Activated effector memory CD4-positive, alpha-beta T cell treated with Interleukin-2 at 50 U/mL for 16 hours (primary cell): ENCODE results near the gene UNC5B.

Experiments used
- DNase-seq: peaks from one replicate; pipeline ENCODE4 v3.0.0-alpha.2; 2020

Gene UNC5B

GRCh38 chr10:71255808-71256660 lies 43.7 kb downstream of the UNC5B start:
- no peak for DNase-seq

DNA sequence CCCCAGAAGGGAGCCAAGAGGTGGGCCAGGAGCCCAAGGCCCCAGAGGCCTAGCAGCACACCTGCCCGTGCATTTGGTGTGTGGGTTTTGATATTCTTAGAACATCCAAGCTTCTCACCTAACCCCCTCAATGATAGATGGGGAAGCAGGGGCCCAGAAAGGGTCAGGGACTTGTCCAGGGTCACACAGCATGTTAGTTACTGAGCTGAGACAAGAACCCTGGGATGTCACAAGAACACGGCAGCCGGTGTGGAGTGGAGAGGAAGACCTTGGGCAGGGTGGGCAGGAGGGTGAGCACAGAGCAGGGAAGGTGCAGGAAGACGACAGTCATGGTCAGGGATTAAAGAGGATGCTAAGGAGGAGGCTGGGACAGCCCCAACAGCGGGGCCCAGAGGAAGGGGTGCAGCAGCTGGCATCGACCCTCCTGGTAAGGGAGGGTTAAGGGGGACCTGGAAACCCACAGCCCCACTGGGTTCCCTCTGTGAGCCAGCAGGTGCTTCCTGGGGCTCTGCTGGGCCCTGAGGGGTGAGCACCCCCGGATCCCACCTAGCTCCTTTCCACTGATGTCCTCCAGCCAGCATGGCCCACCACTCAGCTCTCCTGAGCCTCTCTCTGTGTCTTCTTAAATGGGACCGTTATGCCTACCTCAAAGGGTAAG lies 44.4 kb downstream of the UNC5B start:
- no peak for DNase-seq

- DNase-seq, result no peak
These were observed 45.1 kb downstream of the UNC5B start for GRCh38 chr10:71257319-71257997.

- no peak for DNase-seq
These were observed 45.7 kb downstream of the UNC5B start for GRCh38 chr10:71258046-71258445.

GRCh38 chr10:71258446-71259145 lies 46.2 kb downstream of the UNC5B start:
- no peak for DNase-seq

DNA sequence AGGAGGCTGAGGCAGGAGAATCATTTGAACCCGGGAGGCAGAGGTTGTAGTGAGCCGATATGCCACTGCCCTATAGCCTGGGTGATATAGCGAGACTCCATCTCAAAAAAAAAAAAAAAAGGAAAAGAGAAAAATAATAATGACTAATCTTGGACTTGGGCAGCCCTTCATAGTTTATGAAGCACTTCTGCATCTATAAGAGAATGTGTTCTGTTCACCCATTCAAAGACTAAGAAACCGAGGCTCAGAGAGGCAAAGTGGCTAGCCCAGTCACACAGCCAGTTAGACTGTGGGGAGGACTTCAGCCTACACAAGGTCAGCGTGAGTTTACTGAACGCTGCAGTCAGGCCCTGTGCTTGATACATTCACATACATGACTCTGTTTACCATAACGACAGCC lies 46.9 kb downstream of the UNC5B start:
- DNase-seq, result no peak

DNA sequence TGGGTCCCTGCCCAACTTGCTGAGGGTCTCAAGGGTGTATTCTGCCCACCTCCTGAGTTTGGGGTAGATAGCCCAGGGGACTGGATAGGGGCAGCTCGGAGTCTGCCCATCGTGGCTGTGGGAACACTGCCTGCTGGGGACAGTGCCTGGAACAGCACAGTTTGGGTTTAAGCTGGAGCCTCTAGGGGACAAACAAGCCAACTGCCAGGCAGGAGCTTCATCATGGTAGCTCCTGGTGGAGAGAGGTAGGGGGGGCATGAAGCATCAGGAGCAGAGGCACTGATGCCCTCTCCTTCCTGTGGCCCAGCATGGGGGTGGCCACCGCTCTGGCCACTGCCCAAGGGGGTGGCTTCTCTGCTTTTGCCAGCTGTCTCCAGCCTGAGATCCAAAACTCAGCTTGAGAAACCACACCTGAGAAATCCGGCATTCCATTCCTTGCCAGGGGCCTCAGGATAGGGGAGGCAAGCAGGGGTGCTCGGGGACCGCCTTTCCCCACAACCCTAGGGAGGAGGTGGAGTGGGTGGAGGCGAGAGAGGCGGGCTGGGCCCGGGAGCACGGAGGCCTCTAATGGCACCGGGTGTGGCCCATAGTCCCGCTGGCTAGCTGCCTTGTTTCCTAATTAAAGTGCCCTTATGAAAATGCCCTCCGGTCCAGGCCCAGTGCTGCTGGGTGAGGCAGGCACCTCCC lies 47.6 kb downstream of the UNC5B start:
- DNase-seq, result no peak

DNA sequence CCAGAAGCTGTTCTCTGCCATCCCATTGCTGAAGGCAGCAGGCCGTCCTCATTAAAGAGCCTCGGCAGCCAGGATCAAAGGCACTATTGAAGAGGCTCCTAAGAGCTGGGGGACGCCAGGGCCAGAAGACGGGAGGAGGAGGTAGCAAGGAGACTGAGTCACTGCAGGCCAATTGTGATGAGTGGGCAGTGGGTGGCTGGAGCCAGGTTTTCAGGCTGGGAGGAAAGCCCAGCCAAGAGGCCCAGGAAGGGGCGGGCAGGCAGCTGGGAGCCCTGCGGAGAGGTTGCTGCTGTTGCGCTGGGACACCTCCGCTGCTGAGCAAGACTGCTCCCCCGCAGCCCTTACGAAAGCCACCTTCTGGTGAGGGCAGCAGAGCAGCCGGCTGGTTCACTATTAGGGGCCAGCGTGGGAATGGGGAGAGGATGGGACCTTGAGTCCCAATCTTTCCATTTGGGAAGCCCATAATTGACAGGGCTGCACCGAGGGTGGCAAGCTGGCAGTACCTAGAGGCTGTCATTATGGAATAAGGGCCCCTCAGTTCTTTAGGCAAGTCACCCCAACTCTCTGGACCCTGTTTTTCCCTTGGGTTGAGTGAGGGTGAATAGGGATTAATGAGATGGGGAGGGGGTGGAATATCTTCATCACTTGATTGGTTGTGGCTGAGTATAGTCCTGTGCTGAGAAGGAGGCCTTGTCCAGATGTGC lies 48.4 kb downstream of the UNC5B start:
- DNase-seq, result no peak

- DNase-seq, result no peak
These were observed 49.7 kb downstream of the UNC5B start for GRCh38 chr10:71262027-71262426.

GRCh38 chr10:71262817-71263216 lies 50.4 kb downstream of the UNC5B start:
- DNase-seq, result no peak

- DNase-seq, result no peak
These were observed 51.0 kb downstream of the UNC5B start for GRCh38 chr10:71263376-71263775.

DNA sequence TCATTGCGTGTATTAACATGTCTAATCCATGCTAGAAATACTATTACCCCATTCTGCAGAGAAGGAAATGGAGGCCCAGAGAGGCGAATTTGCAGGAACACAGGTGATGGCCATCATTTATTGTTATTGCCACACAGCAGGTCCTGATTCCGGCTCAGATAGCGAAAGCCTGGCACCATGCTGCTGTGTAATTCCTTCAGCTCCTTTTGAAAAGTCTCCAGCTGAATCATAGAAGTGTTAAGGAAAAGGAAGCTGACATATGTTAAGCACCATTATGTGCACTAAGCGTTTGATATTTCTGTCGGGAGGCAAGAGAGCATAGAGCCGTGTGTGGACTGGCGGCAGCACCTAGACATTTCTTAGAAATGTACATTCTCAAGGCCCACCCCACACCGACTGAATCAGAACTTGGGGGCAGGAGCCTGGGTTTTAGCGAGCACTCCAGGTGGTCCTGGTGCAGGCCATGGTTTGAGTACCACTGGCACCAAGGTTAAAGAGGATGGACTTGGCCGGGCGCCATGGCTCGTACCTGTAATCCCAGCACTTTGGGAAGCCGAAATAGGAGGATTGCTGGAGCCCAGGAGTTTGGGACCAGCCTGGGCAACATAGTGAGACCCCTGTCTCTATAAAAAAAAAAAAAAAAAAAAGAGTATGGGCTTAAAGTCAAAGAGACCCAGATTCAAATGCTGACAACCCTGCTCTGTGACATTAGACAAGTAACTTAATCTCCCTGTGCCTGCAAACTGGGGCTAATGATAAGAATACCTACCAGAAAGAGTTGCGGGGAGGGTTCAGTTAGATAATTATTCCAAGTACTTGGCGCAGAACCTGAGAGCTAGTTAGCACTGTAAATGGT lies 52.2 kb downstream of the UNC5B start:
- no peak for DNase-seq

DNA sequence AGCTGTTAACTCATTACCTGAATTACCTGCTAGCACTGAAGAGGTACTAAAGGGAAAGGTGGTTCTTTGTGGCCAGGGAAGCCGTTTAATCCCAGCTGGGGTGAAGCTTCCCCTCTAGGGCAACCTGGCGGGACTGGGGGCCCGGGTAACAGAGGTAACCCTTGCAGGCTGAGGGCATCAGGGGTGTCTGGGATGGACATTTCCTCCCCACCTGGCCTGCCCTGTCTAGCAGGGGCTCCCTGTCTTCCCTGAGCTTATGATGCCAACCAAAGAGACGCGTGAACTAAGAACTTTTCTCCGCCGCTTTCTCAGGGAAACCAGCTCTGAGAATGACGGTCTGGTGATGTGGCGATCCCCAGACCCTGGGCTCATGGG lies 52.8 kb downstream of the UNC5B start:
- DNase-seq, result no peak

DNA sequence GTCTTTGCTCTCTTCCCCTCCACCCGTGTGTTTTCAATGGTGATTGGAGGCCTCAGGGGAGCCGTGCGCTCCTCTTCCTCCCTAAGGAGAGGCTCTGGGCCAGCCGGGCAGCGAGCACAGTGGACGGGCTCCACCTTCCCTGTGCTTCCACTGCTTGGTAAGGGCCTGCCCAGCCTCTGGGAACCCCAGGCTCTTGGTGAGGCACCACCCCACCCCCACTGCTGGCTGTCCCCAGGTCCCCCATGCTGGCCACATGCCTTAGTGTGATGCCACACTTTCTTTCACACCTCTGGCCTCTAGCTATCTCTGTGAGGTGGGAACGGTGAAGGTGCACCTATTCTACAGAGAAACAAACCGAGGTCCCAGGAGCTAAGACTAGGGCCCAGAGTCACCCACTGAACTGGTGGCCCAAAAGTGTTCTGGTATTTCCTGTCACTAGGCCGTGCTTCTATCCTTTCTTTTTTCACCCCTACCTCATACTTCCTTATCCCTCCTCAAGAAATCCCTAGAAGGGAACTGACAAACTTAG lies 53.3 kb downstream of the UNC5B start:
- DNase-seq, result no peak

DNA sequence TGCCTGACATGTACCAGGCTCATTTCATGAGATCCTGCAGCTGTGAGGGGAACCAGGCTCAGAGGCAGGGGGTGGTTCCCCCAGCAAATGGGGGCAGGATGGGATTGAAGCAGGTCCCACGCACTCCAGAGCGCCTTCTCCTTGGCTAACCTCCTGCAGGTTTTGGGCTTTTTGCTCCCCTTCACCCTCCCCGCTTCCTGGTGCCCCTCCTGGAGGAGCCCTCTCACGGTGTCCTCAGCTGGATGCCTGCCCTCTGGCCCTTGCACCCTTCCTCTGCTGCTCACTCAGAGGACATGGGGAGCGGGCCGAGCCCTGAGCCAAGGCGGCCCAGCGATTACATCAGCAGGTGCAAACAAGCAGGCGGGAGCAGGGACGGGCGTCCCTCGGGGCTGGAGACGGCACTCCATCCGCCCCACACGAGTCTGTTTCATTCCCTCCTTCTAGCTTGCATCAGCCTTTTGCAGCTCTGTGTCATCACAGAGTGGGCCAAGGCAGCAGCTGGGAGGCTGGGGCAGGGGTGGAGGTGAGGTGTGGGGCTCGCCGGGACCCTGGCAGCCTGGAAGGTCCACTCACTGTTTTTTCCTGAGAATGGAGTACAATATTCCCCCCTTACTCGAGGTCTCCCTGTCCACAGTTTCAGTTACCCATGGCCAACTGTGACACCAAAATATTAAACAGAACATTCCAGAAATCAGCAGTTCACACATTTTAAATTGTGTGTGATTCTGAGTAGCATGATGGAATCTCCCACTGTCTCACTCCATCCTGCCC lies 54.0 kb downstream of the UNC5B start:
- DNase-seq, result no peak

- DNase-seq, result no peak
These were observed 54.6 kb downstream of the UNC5B start for GRCh38 chr10:71266918-71267442.

GRCh38 chr10:71267508-71268240 lies 55.3 kb downstream of the UNC5B start:
- DNase-seq, result no peak

GRCh38 chr10:71268247-71268691 lies 55.9 kb downstream of the UNC5B start:
- no peak for DNase-seq

DNA sequence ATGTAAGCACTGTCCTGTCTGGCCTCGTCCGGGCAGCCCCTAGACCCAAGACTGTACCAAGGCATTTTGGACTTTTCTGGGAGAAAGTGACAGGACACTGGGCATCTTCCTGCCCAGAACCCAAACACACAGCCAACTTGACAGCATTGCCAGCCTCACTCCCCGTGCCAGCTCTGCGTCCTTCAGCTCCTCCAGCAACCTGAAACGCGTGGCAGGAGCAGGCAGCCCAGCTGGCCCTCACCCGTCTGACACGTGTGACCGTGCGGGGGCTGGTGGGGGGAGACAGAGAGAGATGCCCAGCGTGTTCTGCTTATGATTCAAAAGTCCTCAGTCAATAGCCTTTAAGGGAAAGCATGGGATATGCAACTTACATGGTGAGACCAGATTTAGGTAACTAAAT lies 56.4 kb downstream of the UNC5B start:
- DNase-seq, result no peak
